GM21576 (cell line): Measurements from ENCODE around the gene OPTC.
"Not testable (repeated sequence)": the region's sequence is repeated elsewhere in the genome, so short reads cannot be mapped to it uniquely, and the experiment has no call there.

ENCODE experiments used
- ATAC-seq: cut with Tn5 transposase; IDR thresholded peaks from one replicate; pipeline ENCODE4 v1.9.1; 2021; ENCODE audit warnings: mild to moderate bottlenecking, moderate library complexity; ENCODE audit not compliant: unreplicated experiment

OPTC gene, protein sequence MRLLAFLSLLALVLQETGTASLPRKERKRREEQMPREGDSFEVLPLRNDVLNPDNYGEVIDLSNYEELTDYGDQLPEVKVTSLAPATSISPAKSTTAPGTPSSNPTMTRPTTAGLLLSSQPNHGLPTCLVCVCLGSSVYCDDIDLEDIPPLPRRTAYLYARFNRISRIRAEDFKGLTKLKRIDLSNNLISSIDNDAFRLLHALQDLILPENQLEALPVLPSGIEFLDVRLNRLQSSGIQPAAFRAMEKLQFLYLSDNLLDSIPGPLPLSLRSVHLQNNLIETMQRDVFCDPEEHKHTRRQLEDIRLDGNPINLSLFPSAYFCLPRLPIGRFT

DNA sequence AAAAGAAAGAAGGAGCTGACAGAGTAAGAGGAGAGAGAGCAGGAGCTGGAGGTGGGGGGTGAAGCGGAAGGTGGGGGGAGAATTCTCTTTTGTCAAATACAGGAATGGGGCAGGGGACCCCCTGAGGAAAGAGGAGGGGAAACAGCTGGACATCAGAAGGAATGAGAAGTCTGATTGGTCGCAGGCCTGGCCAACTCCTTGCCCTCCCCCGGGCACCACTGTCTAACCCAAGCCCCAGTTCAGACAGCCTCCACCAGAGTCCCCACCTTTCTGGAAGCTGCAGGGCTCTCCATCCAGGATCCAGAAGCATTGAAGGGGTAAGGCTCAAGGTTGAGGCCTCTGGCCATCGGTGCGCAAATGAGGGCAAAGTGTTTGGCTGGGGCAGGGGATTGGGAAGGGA, at the start of gene OPTC:
OPTC (plus strand) TSS at position 253 of the 400 bp plus-strand sequence. CDS start 1,853 bp downstream, outside the sequence.
- ATAC-seq, result no peak

DNA sequence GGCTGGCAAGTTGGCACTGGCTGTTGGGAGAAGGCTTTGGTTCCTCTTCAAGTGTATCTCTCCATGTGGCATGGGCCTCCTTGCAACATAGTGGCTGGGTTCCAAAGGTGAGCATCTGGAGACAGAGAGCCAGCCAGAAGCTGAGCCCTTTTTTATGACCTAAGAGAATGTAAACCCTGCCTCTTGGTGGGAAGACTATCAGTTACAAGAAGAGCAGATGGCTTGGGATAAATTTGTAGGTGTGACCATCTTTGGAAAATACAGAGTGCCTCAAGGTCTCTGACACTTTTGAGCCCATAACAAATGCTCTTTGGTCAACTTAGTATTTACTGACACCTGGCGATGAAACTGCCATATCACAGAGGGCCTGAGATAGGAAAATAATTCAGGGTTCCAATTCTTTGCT, 49.8 kb upstream of the OPTC start:
- ATAC-seq, result no peak

GRCh38 chr1:203447151-203447550, 46.8 kb upstream of the OPTC start:
- ATAC-seq, result no peak

DNA sequence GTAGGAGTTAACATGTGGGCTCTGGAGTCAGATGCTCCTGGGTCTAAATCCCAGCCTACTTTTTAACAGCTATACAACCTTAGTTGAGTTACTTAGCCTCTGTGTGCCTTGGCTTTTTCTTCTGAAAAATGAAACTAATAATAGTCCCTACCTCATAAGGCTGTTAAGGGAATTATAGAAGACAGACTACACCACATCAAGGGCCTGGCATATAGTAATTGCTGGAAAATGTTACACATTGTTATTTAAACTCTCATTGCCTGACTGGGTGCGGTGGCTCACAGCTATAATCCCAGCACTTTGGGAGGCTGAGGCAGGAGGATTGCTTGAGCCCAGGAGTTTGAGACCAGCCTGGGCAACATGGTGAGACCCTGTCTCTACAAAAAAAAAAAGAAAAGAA, 46.4 kb upstream of the OPTC start:
- ATAC-seq, result not testable (repeated sequence)

DNA sequence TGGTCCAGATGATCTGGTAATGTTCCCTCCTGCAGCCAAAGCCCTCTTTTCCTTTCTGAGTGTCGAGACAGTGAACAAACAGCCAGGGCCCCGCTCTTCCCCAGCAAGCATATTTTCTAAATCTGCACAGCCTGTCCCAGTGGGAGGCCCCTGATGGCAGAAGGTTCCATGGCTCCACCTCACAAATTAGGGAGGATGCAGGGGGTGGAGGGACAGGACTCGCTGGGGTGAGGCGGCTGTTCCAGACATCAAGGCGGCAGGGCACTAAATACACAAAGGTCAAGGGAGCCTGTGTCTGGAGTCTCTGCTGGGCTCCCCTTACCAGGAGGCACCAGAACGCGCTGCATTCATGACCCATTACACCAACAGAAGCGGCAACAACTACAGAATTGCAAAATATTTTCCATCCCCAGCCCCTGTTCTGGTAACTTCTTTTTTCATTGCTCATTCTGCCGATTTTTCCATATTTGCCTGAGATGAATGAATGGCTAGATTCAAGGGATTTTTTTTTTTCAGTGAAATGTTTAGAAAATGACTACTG, 45.4 kb upstream of the OPTC start:
- ATAC-seq, result no peak

DNA sequence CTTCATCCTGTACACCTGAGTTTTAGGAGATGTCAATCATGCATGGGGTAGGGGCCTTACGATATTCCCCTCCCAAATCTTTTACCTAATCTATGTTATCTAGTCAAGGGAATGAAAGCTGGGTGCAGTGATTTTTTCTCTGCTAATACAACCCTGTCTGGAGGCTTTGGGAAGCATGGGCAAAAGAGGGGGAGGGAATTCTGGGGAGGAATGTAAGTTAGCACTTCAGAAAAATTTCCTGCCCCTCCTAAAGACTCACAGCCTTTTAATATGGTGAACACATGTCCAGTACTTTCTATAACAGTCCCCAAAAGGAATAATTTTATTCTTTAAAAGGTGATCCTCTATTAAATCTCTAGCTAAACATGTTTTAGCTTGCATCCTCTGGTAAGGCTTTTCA, 44.0 kb upstream of the OPTC start:
- ATAC-seq, result no peak

GRCh38 chr1:203450479-203451149, 43.3 kb upstream of the OPTC start:
- no peak for ATAC-seq

DNA sequence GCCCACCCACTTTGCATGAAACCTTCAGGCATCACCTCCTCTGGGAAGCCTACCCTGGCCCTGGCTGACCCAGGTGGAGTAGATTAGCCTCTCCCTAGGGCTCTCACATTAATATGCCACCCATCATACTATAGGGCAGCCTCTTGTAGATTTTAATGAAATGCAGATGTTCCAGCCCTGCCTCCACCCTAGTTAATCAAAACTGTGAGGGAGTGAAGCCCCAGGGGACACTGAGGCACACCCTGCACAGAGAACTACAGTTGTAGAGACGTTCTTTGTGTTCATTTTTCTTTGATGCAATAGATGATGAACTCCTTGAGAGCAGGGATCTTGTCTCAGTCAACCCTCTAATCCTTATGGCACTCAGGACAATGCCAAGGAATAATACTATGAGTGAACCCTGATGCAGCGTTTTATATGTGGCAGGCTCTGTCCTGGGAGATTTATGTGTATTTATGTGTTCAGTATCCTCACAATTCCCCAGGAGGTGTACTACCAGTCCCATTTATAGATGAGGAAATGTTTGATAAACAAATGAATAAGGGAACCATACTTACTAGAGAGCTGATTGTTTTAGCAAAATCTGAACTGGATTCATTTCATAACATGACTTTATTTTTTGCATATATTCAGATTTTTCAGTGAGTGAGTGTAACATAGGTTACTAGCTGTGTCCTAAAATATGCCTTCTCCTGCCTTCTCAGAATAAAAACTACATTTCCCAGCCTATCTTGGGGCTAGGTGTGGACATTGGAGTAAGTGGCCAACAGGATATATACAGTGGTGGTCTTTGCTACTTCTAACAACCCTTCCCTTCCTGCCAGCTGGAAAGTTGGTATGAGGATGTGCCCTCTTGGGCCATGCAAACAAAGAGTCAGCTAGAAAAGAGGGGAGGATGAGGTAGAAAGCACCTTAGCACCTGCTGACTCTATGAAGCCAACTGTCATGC, 41.8 kb upstream of the OPTC start:
- ATAC-seq, result no peak

DNA sequence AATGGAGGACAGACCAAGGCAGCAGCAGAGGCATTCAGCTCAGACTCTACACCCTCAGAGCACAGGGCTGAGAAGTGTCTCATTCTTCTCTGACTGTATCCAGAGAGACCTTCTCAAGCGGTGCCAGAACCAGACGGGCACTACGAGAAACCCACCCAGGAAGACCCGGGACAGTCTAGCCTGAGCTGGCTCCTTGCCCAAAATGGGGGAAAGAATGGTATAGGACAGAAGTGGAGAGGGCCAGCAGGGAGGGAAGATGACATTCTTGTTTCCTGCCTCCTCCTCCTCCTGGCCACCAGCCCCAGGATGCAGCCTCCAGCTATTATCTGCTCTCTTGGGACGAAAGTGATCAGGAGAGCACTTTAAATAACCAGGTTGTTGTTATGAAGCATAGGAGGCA, 40.9 kb upstream of the OPTC start:
- ATAC-seq, result no peak

- ATAC-seq, result no peak
Measured at GRCh38 chr1:203453616-203454015, 40.3 kb upstream of the OPTC start.

DNA sequence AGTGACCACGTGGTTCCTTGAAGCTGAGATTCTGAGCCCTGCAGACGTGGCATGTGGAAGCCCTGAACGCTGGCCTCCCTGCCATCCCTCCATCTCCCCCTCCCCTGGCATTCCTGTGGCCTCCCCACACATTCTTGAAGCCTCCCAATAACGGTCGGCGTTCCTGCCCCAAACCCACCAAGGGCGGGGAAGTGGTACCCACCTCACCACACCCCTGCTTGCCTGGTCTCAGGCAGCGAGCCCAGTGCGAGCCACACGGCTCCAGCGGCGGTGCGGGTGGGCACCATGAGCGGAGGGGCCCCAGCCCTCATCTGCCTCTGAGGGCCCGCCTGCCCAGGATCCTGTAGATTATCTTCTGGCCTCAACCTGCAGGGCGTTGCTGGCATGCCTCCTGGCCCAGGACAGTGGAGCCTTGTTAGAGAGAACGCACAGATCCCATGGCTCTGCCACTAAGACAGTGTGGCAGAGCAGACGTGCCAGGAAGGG, 38.9 kb upstream of the OPTC start:
- no peak for ATAC-seq

GRCh38 chr1:203455706-203456105, 38.2 kb upstream of the OPTC start:
- ATAC-seq, result no peak

- ATAC-seq, result no peak
Measured at GRCh38 chr1:203456577-203456976, 37.4 kb upstream of the OPTC start.

DNA sequence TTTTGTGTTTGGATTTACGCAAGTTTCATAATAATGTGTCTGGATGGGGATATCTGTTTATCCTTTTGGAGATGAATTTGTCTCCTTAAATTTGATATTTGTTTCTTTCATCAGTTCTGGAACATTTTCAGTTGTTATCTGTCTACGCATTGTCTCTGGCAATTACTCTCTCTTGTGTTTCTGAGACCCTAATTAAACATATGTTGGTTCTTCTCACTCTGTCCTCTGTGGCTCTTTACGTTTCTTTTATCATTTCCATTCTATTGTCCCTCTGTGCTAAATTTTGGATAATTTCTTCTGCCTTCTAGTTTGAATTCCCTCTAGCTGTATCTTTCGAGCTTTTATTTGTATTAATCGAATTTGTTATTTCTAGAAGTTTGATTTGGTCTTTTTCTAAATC, 35.9 kb upstream of the OPTC start:
- ATAC-seq, result no peak

DNA sequence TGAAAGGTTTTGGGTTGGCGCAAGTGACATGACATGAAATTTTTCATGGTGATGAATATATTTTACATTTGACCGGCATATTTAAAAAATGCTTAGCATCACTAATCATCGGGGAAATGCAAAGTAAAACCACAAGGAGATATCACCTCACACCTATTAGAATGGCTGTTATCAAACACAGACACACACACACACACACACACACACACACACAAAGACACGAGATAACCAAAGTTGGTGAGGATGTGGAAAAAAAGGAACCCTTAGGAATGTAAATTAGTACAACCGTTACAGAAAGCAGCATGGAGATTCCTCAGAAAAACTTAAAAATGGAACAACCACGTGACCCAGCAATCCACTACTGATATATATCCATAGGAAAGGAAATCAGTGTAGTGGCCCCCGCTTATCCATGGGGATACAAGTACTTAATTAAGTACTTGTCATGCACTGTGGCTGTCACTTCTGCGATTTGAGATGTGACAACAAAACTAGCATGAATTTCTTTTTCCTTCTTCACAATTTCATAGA, 34.2 kb upstream of the OPTC start:
- no peak for ATAC-seq

DNA sequence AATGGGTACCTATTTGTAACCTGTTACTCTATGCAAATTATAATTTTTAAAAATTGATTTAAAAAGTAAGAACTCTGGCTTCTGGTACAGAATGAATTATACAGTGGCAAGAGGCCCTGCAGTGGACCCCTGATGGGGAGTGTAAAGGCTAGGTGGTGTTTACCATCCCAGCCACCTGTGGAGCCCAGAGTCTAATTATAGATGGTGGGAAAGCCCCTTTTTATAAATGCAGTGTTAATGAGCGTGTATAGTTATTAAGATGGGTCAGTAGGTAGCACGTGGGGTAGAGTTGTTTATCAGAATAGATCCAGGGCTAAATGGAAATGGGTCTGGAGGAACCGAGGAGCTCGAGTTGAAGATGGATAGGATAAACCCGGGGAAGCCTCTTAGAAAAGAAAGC, 32.2 kb upstream of the OPTC start:
- no peak for ATAC-seq

GRCh38 chr1:203462143-203462542, 31.8 kb upstream of the OPTC start:
- ATAC-seq, result no peak

DNA sequence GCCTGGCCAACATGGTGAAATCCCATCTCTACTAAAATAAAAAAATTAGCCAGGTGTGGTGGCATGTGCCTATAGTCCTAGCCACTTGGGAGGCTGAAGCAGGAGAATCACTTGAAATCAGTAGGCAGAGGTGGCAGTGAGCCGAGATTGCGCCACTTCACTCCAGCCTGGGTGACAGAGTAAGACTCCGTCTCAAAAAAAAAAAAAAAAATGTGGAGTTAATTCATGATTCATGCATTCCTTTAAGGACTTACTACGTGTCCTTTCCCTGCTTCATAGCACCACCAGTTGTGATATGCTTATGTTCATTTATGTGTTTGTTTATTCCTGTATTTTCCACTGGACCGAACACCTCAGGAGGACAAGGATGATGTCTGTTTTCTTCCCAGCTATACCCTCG, 31.1 kb upstream of the OPTC start:
- ATAC-seq, result no peak

- ATAC-seq, result no peak
Measured at GRCh38 chr1:203463469-203464062, 30.4 kb upstream of the OPTC start.

GRCh38 chr1:203464226-203464625, 29.7 kb upstream of the OPTC start:
- no peak for ATAC-seq
